Motor neuron (in vitro differentiated cells): ENCODE results near the gene ATXN7L1. TPM values are rescaled to one million over a fixed set of nuclear protein-coding genes. Genes with fewer than 3 reads are reported as not detected.

Experiments used
- ATAC-seq, 8 experiments: fragments of 200-7000 bp; cut with Tn5 transposase; replicated peaks in 6 of 8; 2 replicates each; pipeline ENCODE4 v1.8.0; 2021; ENCODE audit warnings: mild to moderate bottlenecking in 8 of 8, moderate library complexity in 8 of 8
- H3K27ac ChIP-seq, 2 donors: fragments of 250-450 bp; sonication (Bioruptor Pico); 2 replicates each; pipeline ENCODE4 v1.9.0; 2021; ENCODE audit warnings: antibody characterized with exemption in 2 of 2, mild to moderate bottlenecking in 2 of 2, moderate library complexity in 1 of 2
- H3K4me1 ChIP-seq, 2 donors: fragments of 250-450 bp; sonication (Bioruptor Pico); replicated peaks in 1 of 2; 2 replicates each; pipeline ENCODE4 v1.6.1; 2021; ENCODE audit warnings: antibody characterized with exemption in 2 of 2, mild to moderate bottlenecking in 2 of 2, moderate library complexity in 1 of 2
- H3K4me3 ChIP-seq, 5 donors: fragments of 250-450 bp; sonication (Bioruptor Pico); 2 replicates each; pipeline ENCODE4 v1.9.0; 2021; ENCODE audit warnings: antibody characterized with exemption in 5 of 5, mild to moderate bottlenecking in 5 of 5, moderate library complexity in 4 of 5
- WGBS, 10 experiments: fragments of 450-650 bp; shearing (Covaris generic); methylation state at CpG; one replicate each; pipeline ENCODE4 v1.0.0; 2022; 5-methylcytosine and 5-hydroxymethylcytosine counted together
- in situ Hi-C, 9 experiments: fragments of 400-800 bp; cut with MboI; loops; one replicate each; pipeline ENCODE4 v1.15.0; 2021; ENCODE audit warnings: low sequenced_read_pairs in 9 of 9, low pct_unique_long_range_greater_than_20kb in 2 of 9; ENCODE audit not compliant: unreplicated experiment in 9 of 9
- total RNA-seq, 8 experiments: library from RNA; unstranded; fragments of 300-600 nt; gene quantifications; 2 replicates each; pipeline versions ENCODE4 v1.2.3 to v1.2.4, GENCODE V29; 2022

Gene ATXN7L1
- total RNA-seq = 10 to 100 TPM in 6 of 8 experiments, 1 to 10 TPM in 2; 6.5 to 23.7 (median 10.6) TPM

GRCh38 chr7:105876091-105876963, at the start of gene ATXN7L1:
Gene ATXN7L1, minus strand, starts transcription at chr7:105876599. Its CDS starts 41 bp downstream, at chr7:105876558.
- peak within 1 kb of the TSS; percentile 53 to 98 (median 77) for H3K4me3 ChIP-seq
- H3K27ac ChIP-seq = peak within 1 kb of the TSS; percentile 87
- in situ Hi-C loops = loop anchor here in 1 of 9 experiments (25.0 kb wide), 1 partner anchor 136 kb away; no protein-coding TSS in a partner anchor
- ATAC-seq = peak; percentile 88 to 94 (median 93)
- WGBS, 10 experiments = 0 to 10% (median 0%) methylated on average over 1 to 12 of the region's 77 CpGs; no CpG with 5 or more reads in 1 of the 10 experiments
- peaks cover 17 to 30% of the 10 kb centered on the region in 2 donors for H3K4me1 ChIP-seq

DNA sequence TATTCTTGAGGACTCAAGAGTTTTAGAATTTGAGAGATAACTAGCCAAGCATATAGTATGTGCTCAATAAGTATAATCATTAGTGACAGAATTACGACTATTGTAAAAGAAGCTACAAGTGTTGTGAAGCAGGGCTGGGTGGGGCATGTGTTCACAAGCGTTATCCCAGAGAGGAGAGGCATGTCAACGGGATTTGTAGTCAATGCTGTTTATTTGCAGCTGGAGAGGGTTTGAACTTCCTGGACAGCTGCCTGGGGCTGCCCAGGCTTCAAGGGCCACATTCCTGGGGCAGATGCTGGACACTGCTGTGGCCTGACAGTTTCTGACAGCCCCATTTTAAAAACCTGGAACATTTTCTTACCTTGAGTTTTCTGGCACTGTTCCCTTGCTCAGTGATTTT, 49.7 kb upstream of the ATXN7L1 start:
- WGBS, 10 experiments = 20 to 93% (median 80%) methylated on average over 1 to 3 of the region's 3 CpGs; no CpG with 5 or more reads in 1 of the 10 experiments
- in situ Hi-C loops = no loop called here
- no peaks in the 10 kb centered on the region for H3K4me1 ChIP-seq
- no peak overlapping the region for H3K27ac ChIP-seq
- ATAC-seq = no peak
- no peak overlapping the region for H3K4me3 ChIP-seq

DNA sequence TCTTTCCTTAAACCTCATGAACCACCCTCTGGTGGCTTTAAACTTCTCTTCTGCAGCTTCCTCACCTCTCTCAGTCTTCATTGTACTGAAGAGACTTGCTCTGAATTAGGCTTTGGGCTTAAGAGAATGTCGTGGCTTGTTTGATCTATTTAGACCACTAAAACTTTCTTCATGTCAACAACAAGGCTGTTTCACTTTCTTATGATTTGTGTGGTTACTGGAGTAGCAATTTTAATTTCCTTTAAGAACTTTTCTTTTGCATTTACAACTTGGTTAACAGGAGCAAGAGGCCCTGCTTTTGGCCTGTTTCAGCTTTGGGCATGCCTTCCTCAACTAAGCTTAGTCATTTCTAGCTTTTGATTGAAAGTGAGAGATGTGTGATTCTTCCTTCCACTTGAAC, 48.5 kb upstream of the ATXN7L1 start:
- WGBS, 10 experiments = 71 to 100% (median 89%) methylated on average over 1 of the region's 1 CpG; no CpG with 5 or more reads in 4 of the 10 experiments
- Histone ChIP-seq H3K27ac (no peak overlapping the region), H3K4me3 (no peak overlapping the region), H3K4me1 (no peaks in the 10 kb centered on the region)
- no peak for ATAC-seq
- in situ Hi-C loops = no loop called here

GRCh38 chr7:105920766-105921165, 44.4 kb upstream of the ATXN7L1 start:
- Histone ChIP-seq H3K27ac (no peak overlapping the region), H3K4me3 (no peak overlapping the region), H3K4me1 (no peaks in the 10 kb centered on the region)
- ATAC-seq = no peak
- in situ Hi-C loops = no loop called here
- WGBS, 10 experiments = 73 to 100% (median 87%) methylated on average over 2 to 3 of the region's 4 CpGs; no CpG with 5 or more reads in 6 of the 10 experiments

DNA sequence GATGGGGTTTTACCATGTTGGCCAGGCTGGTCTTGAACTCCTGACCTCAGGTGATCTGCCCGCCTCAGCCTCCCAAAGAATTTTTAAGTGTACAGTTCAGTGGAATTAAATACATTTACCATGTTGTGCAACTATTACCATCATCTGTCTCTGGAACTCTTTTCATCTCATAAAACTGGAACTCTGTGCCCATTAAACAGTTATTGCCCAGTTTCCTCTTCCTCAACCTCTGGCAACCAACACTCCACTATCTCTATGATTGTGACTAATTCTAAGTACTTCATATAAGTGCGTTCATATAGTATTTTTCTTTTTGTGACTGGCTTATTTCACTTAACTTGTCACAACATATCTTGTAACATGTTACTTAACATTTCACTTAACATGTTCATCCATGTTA, 41.3 kb upstream of the ATXN7L1 start:
- no peak for ATAC-seq
- H3K4me1 ChIP-seq = no peaks in the 10 kb centered on the region
- no peak overlapping the region for H3K4me3 ChIP-seq
- no peak overlapping the region for H3K27ac ChIP-seq
- in situ Hi-C loops = no loop called here
- 92 to 100% (median 100%) methylated on average over 1 to 2 of the region's 2 CpGs for WGBS, 10 experiments

DNA sequence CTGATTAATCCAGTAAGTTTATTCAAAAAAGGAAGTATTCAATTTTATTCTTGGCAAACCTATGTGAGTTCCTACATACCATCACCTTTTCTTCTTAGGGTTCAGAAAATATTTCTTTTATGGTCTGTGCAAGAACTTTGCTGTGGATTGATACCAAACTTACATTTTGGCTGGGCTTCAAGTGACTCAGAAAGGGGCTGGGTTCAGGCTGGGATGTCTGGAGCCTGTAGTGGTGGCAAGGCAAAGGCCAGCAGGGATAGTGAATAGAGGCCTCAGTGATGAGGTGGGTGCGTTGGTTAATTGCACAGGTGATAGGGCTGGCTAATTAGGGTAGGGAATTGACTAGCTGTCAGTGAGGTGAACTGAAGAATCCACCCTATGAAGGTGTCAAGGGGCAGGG, 40.2 kb upstream of the ATXN7L1 start:
- Histone ChIP-seq H3K27ac (no peak overlapping the region), H3K4me3 (no peak overlapping the region), H3K4me1 (no peaks in the 10 kb centered on the region)
- ATAC-seq = peak in 2 of 8 experiments; percentile 55 to 65
- WGBS, 10 experiments = 89 to 100% (median 100%) methylated on average over 1 of the region's 1 CpG; no CpG with 5 or more reads in 7 of the 10 experiments
- in situ Hi-C loops = no loop called here

DNA sequence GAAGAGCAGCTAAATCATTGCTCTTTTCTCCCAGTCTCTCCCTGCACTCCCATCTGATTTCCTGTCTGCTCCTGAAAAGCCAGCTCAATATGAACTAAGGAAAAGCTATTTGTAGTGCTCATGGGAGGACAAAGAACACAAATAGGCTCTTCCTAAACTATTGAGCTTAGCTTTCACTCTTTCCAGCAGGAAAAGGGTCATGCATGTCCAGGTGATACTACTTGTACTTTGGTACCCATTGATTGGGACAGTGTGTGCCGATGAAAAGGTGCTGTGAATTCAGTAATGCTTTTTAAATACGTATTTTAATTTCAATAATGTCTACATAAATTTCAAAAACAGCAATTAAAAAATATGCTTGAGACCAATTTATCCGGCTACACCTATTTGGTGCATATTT, 37.5 kb upstream of the ATXN7L1 start:
- no peak for ATAC-seq
- Histone ChIP-seq H3K4me3 (no peak overlapping the region), H3K4me1 (no peaks in the 10 kb centered on the region), H3K27ac (no peak overlapping the region)
- 59 to 97% (median 75%) methylated on average over 2 to 3 of the region's 3 CpGs; no CpG with 5 or more reads in 1 of the 10 experiments for WGBS, 10 experiments
- in situ Hi-C loops = no loop called here

DNA sequence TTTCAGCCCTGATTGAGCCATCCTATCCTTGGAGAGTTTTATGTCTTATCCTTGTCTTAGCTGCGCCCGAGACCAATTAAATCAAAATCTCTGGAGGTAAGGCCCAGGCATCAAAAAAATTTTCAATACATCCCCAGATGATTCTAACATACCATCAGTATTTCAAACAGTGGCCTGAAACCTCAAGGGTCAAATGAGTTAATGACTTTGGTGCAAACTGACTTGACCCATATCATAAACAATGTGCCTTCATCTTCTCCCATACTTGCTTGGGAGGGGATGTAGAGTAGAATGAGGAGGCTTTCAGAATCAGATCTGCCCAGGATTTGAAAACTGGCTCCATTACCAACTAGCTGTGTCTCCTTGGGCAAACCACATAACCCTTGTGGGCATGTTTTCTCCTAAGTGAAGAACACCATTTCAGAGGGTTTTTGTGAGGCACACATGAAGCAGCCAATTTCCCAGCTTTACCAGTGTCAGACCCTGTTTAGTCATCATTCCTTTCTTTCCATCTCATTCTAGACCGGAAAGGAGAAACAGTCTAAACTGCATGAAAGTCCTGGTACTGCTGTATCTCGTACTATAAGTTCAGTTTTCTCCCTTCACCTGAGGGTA, 35.7 kb upstream of the ATXN7L1 start:
- WGBS, 10 experiments = 73 to 100% (median 90%) methylated on average over 1 to 4 of the region's 4 CpGs
- H3K4me1 ChIP-seq = no peaks in the 10 kb centered on the region
- no peak overlapping the region for H3K27ac ChIP-seq
- in situ Hi-C loops = no loop called here
- H3K4me3 ChIP-seq = no peak overlapping the region
- no peak for ATAC-seq

GRCh38 chr7:105910172-105910571, 33.8 kb upstream of the ATXN7L1 start:
- H3K4me1 ChIP-seq = peaks cover 0 to under 1% of the 10 kb centered on the region in 2 donors
- H3K27ac ChIP-seq = no peak overlapping the region
- no peak for ATAC-seq
- in situ Hi-C loops = no loop called here
- H3K4me3 ChIP-seq = no peak overlapping the region
- WGBS, 10 experiments = 78 to 100% (median 100%) methylated on average over 1 to 3 of the region's 5 CpGs; no CpG with 5 or more reads in 2 of the 10 experiments

GRCh38 chr7:105909742-105910141, 33.3 kb upstream of the ATXN7L1 start:
- Histone ChIP-seq H3K27ac (no peak overlapping the region), H3K4me1 (peaks cover 0 to 2% of the 10 kb centered on the region in 2 donors), H3K4me3 (no peak overlapping the region)
- in situ Hi-C loops = no loop called here
- ATAC-seq = no peak
- WGBS, 10 experiments = 76 to 100% (median 98%) methylated on average over 1 to 7 of the region's 7 CpGs; no CpG with 5 or more reads in 1 of the 10 experiments

- no peak for ATAC-seq
- H3K27ac ChIP-seq = no peak overlapping the region
- WGBS, 10 experiments = 69 to 100% (median 94%) methylated on average over 1 to 8 of the region's 9 CpGs; no CpG with 5 or more reads in 2 of the 10 experiments
- in situ Hi-C loops = no loop called here
- peaks cover 0 to 2% of the 10 kb centered on the region in 2 donors for H3K4me1 ChIP-seq
- no peak overlapping the region for H3K4me3 ChIP-seq
Measured at GRCh38 chr7:105907129-105907846, 30.9 kb upstream of the ATXN7L1 start.

- in situ Hi-C loops = no loop called here
Measured at GRCh38 chr7:105906695-105907094, 30.3 kb upstream of the ATXN7L1 start.

More at GRCh38 chr7:105906695-105907094, 30.3 kb upstream of the ATXN7L1 start:
- ATAC-seq = no peak
- Histone ChIP-seq H3K4me1 (peaks cover 0 to 2% of the 10 kb centered on the region in 2 donors), H3K27ac (no peak overlapping the region), H3K4me3 (no peak overlapping the region)
- WGBS, 10 experiments = 50 to 100% (median 80%) methylated on average over 1 to 2 of the region's 2 CpGs; no CpG with 5 or more reads in 5 of the 10 experiments
